Measurements from ENCODE around the gene SNTA1. TPM values are rescaled to one million over a fixed set of nuclear protein-coding genes. Genes with fewer than 3 reads are reported as not detected.
"Not testable (repeated sequence)": the region's sequence is repeated elsewhere in the genome, so short reads cannot be mapped to it uniquely, and the experiment has no call there.

SNTA1 gene
- total RNA-seq, 2 experiments from 2014 or later: 5.6 to 6.9 TPM

- POLR2A ChIA-PET: interaction anchor here (0.6 kb wide), 1 partner anchor 31 kb away, joined by 3 read pairs; the partner anchor contains the start of gene CBFA2T2
Observed at GRCh38 chr20:33459599-33459998, 16.0 kb upstream of the SNTA1 start.

GRCh38 chr20:33456916-33457642, 13.5 kb upstream of the SNTA1 start:
- H3K27ac Mint-ChIP-seq; H3K27me3 Mint-ChIP-seq; H3K9me3 Mint-ChIP-seq; H3K4me1 Mint-ChIP-seq; H3K36me3 Mint-ChIP-seq (ENCODE audit: low read depth); H3K4me3 Mint-ChIP-seq: not testable (repeated sequence)
- POLR2A ChIA-PET: interaction anchor here (0.5 to 1.1 kb wide), 2 partner anchors 210 to 211 kb away, joined by 3 to 4 read pairs; partner anchors contain the start of gene ACTL10
- peak; percentile 82 for DNase-seq
- CTCF ChIA-PET: interaction anchor here (0.7 to 2.7 kb wide), 10 partner anchors 12 to 406 kb away, joined by 3 to 29 read pairs (median 4); partner anchors contain the start of gene ACTL10

More at GRCh38 chr20:33459599-33459998, 16.0 kb upstream of the SNTA1 start:
- Mint-ChIP-seq H3K4me1 (no peaks in the 10 kb centered on the region), H3K4me3 (no peak overlapping the region), H3K27ac (no peak overlapping the region), H3K36me3 (ENCODE audit: low read depth) (no peaks in the 10 kb centered on the region), H3K9me3 (no peaks in the 10 kb centered on the region), H3K27me3 (no peaks in the 10 kb centered on the region)
- no peak for DNase-seq
- CTCF ChIA-PET: interaction anchor here (1.5 kb wide), 1 partner anchor 15 kb away, joined by 3 read pairs; no protein-coding TSS in a partner anchor

GRCh38 chr20:33450867-33451266, 7.3 kb upstream of the SNTA1 start:
- POLR2A ChIA-PET: no interaction called here
- CTCF ChIA-PET: no interaction called here
- Mint-ChIP-seq H3K27me3 (no peaks in the 10 kb centered on the region), H3K36me3 (ENCODE audit: low read depth) (no peaks in the 10 kb centered on the region), H3K9me3 (no peaks in the 10 kb centered on the region), H3K27ac (no peak overlapping the region), H3K4me3 (no peak overlapping the region), H3K4me1 (peaks cover 5% of the 10 kb centered on the region)
- no peak for DNase-seq

GRCh38 chr20:33445881-33446625, 2.5 kb upstream of the SNTA1 start:
- Mint-ChIP-seq H3K27ac (no peak overlapping the region), H3K27me3 (peaks cover 12% of the 10 kb centered on the region), H3K9me3 (no peaks in the 10 kb centered on the region), H3K4me3 (no peak overlapping the region), H3K36me3 (ENCODE audit: low read depth) (no peaks in the 10 kb centered on the region), H3K4me1 (peaks cover 23% of the 10 kb centered on the region)
- CTCF ChIA-PET: interaction anchor here (0.7 to 1.2 kb wide), 2 partner anchors 109 to 1324 kb away, joined by 4 to 6 read pairs; no protein-coding TSS in a partner anchor
- DNase-seq: no peak
- POLR2A ChIA-PET: interaction anchor here (0.8 to 1.2 kb wide), 2 partner anchors 11 to 218 kb away, joined by 3 read pairs; no protein-coding TSS in a partner anchor

GRCh38 chr20:33444797-33445560, 1.4 kb upstream of the SNTA1 start:
- H3K27ac Mint-ChIP-seq: peak overlapping the region; percentile 89
- CTCF ChIA-PET: interaction anchor here (0.5 to 3.3 kb wide), 14 partner anchors 12 to 1325 kb away, joined by 3 to 24 read pairs (median 4); partner anchors contain the start of genes ACTL10, CDK5RAP1 and PXMP4

GRCh38 chr20:33443006-33443511, 504 bp downstream of the SNTA1 start:
- Mint-ChIP-seq H3K4me3 (peak overlapping the region; percentile 72), H3K9me3 (no peaks in the 10 kb centered on the region), H3K27ac (no peak overlapping the region), H3K4me1 (peaks cover 23% of the 10 kb centered on the region), H3K36me3 (ENCODE audit: low read depth) (no peaks in the 10 kb centered on the region), H3K27me3 (peaks cover 12% of the 10 kb centered on the region)
- no peak for DNase-seq
- POLR2A ChIA-PET: interaction anchor here (0.8 to 2.9 kb wide), 12 partner anchors 8 to 669 kb away, joined by 3 to 17 read pairs (median 6); partner anchors contain the start of genes ACTL10, CBFA2T2, CDK5RAP1 and EIF2S2
- CTCF ChIA-PET: interaction anchor here (0.8 to 3.3 kb wide), 3 partner anchors 42 to 224 kb away, joined by 3 to 24 read pairs (median 7); partner anchors contain the start of genes ACTL10 and CDK5RAP1

More at GRCh38 chr20:33444797-33445560, 1.4 kb upstream of the SNTA1 start:
- Mint-ChIP-seq H3K36me3 (ENCODE audit: low read depth) (no peaks in the 10 kb centered on the region), H3K27me3 (peaks cover 12% of the 10 kb centered on the region), H3K4me1 (peaks cover 23% of the 10 kb centered on the region), H3K9me3 (no peaks in the 10 kb centered on the region), H3K4me3 (peak overlapping the region; percentile 87)
- POLR2A ChIA-PET: interaction anchor here (1.0 to 2.9 kb wide), 6 partner anchors 43 to 223 kb away, joined by 3 to 17 read pairs (median 6); partner anchors contain the start of genes ACTL10, CBFA2T2 and CDK5RAP1
- peak; percentile 46 for DNase-seq

GRCh38 chr20:33442136-33443005, 1.2 kb downstream of the SNTA1 start:
- Mint-ChIP-seq H3K4me1 (peaks cover 23% of the 10 kb centered on the region), H3K36me3 (ENCODE audit: low read depth) (no peaks in the 10 kb centered on the region), H3K4me3 (peak overlapping the region; percentile 72), H3K27me3 (peaks cover 12% of the 10 kb centered on the region), H3K27ac (no peak overlapping the region), H3K9me3 (no peaks in the 10 kb centered on the region)
- DNase-seq: no peak
- ChIA-PET CTCF (interaction anchor here (0.6 to 3.3 kb wide), 4 partner anchors 41 to 532 kb away, joined by 3 to 24 read pairs (median 5); partner anchors contain the start of genes ACTL10 and CDK5RAP1), POLR2A (interaction anchor here (1.1 to 2.9 kb wide), 7 partner anchors 8 to 222 kb away, joined by 3 to 17 read pairs (median 5); partner anchors contain the start of genes CBFA2T2 and CDK5RAP1)

GRCh38 chr20:33441142-33441955, 2.2 kb downstream of the SNTA1 start:
- H3K27me3 Mint-ChIP-seq: peaks cover 12% of the 10 kb centered on the region
- H3K4me1 Mint-ChIP-seq: peaks cover 22% of the 10 kb centered on the region
- ChIA-PET CTCF (interaction anchor here (0.6 to 1.0 kb wide), 4 partner anchors 11 to 533 kb away, joined by 3 read pairs; partner anchors contain the start of gene CDK5RAP1), POLR2A (no interaction called here)
- DNase-seq: no peak
- H3K27ac Mint-ChIP-seq: no peak overlapping the region
- H3K36me3 Mint-ChIP-seq (ENCODE audit: low read depth): no peaks in the 10 kb centered on the region
- peak overlapping the region; percentile 26 for H3K4me3 Mint-ChIP-seq
- H3K9me3 Mint-ChIP-seq: no peaks in the 10 kb centered on the region

GRCh38 chr20:33440562-33440961, 3.0 kb downstream of the SNTA1 start:
- H3K9me3 Mint-ChIP-seq; H3K36me3 Mint-ChIP-seq (ENCODE audit: low read depth); H3K4me3 Mint-ChIP-seq; POLR2A ChIA-PET; DNase-seq; H3K27ac Mint-ChIP-seq; CTCF ChIA-PET: not testable (repeated sequence)
- Mint-ChIP-seq H3K4me1 (peaks cover 18% of the 10 kb centered on the region), H3K27me3 (peaks cover 12% of the 10 kb centered on the region)

- POLR2A ChIA-PET: no interaction called here
- no peaks in the 10 kb centered on the region for H3K36me3 Mint-ChIP-seq (ENCODE audit: low read depth)
- H3K27me3 Mint-ChIP-seq: peaks cover 12% of the 10 kb centered on the region
- peaks cover 5% of the 10 kb centered on the region for H3K4me1 Mint-ChIP-seq
- no peaks in the 10 kb centered on the region for H3K9me3 Mint-ChIP-seq
- no peak overlapping the region for H3K27ac Mint-ChIP-seq
- CTCF ChIA-PET: interaction anchor here (1.2 kb wide), 1 partner anchor 426 kb away, joined by 3 read pairs; no protein-coding TSS in a partner anchor
- DNase-seq: no peak
- no peak overlapping the region for H3K4me3 Mint-ChIP-seq
Observed at GRCh38 chr20:33438481-33438880, 5.1 kb downstream of the SNTA1 start.
